H1 (cell line): ENCODE measurements around the gene CHST9. TPM values are rescaled to one million over a fixed set of nuclear protein-coding genes. Genes with fewer than 3 reads are reported as not detected.

Experiments
- CTCF ChIA-PET: fragments of 300-600 bp; sonication (Branson Sonifier 250); formaldehyde crosslinking; loops from one replicate; lab custom pipeline; 2021; ENCODE audit not compliant: partially characterized antibody; lab: Charles Lee
- POLR2A ChIA-PET: fragments of 300-600 bp; sonication (Branson Sonifier 250); formaldehyde crosslinking; loops from one replicate; lab custom pipeline; 2021; ENCODE audit warnings: inconsistent platforms; ENCODE audit not compliant: partially characterized antibody; lab: Charles Lee
- DNase-seq, 2 experiments: peaks; one replicate each; pipeline versions ENCODE4 v3.0.0 to v3.0.0-alpha.2; 2010 to 2022; ENCODE audit warnings: low spot score in 2 of 2, low read depth in 1 of 2, mixed read lengths in 1 of 2
- FAIRE-seq: peaks from 2 replicates; lab custom pipeline; 2011; peaks lifted over from hg19 to GRCh38; lab: Jason Lieb, UNC
- H2AFZ ChIP-seq: 2 replicates; pipeline ENCODE4 v1.8.1; 2012; ENCODE audit warnings: low read length, inconsistent platforms
- H2AK5ac ChIP-seq: 2 replicates; pipeline ENCODE4 v1.6.1; 2013; ENCODE audit warnings: low read depth, low read length
- H2BK120ac ChIP-seq: replicated peaks from 2 replicates; pipeline ENCODE3; 2013; ENCODE audit warnings: low read depth, low read length, inconsistent platforms
- H2BK12ac ChIP-seq: 2 replicates; pipeline ENCODE4 v1.6.1; 2013; ENCODE audit warnings: low read depth, low read length
- H2BK15ac ChIP-seq: 2 replicates; pipeline ENCODE4 v1.6.1; 2013; ENCODE audit warnings: low read length
- H2BK20ac ChIP-seq: 2 replicates; pipeline ENCODE4 v1.6.1; 2013; ENCODE audit warnings: low read length
- H2BK5ac ChIP-seq: 2 replicates; pipeline ENCODE4 v1.6.1; 2013; ENCODE audit warnings: low read depth, low read length
- H3K14ac ChIP-seq: 2 replicates; pipeline ENCODE4 v1.6.1; 2013; ENCODE audit warnings: inconsistent platforms; ENCODE audit not compliant: insufficient read length
- H3K18ac ChIP-seq: 2 replicates; pipeline ENCODE4 v1.6.1; 2013; ENCODE audit warnings: low read length; ENCODE audit errors: extremely low read depth
- H3K23ac ChIP-seq: 2 replicates; pipeline ENCODE4 v1.6.1; 2013; ENCODE audit warnings: inconsistent platforms; ENCODE audit not compliant: insufficient read length
- H3K23me2 ChIP-seq: 2 replicates; pipeline ENCODE4 v1.6.1; 2013; ENCODE audit warnings: low read depth, low read length
- H3K27ac ChIP-seq: 2 replicates; pipeline ENCODE4 v1.6.1; 2011; ENCODE audit warnings: low read depth, low read length, inconsistent platforms
- H3K27me3 ChIP-seq, 4 experiments: replicated peaks in 1 of 4; 1 replicate in 1 of 4; 2 replicates in 3 of 4; pipeline versions ENCODE4 v1.6.1 to v1.8.1; 2011 to 2013; ENCODE audit warnings: low read length in 3 of 4, mild to moderate bottlenecking in 3 of 4, inconsistent platforms in 2 of 4, mixed read lengths in 2 of 4, moderate library complexity in 1 of 4; ENCODE audit not compliant: control insufficient read depth in 3 of 4, insufficient read depth in 3 of 4; ENCODE audit errors: extremely low read depth in 1 of 4
- H3K36me3 ChIP-seq, 4 experiments: 2 replicates each; pipeline versions ENCODE4 v1.6.1 to v1.8.1; 2011 to 2013; ENCODE audit warnings: mild to moderate bottlenecking in 4 of 4, low read length in 3 of 4, moderate library complexity in 2 of 4, control low read depth in 1 of 4, inconsistent platforms in 1 of 4; ENCODE audit not compliant: insufficient read depth in 4 of 4, control insufficient read depth in 2 of 4
- H3K4ac ChIP-seq: replicated peaks from 2 replicates; pipeline ENCODE3; 2013; ENCODE audit warnings: low read length, low read depth, mixed read lengths, inconsistent platforms; ENCODE audit not compliant: insufficient read length
- H3K4me1 ChIP-seq, 4 experiments: replicated peaks in 1 of 4; 1 replicate in 1 of 4; 2 replicates in 3 of 4; pipeline versions ENCODE4 v1.6.1 to v1.8.1; 2011 to 2013; ENCODE audit warnings: low read length in 3 of 4, inconsistent platforms in 2 of 4, mixed read lengths in 1 of 4; ENCODE audit not compliant: insufficient read depth in 4 of 4, control insufficient read depth in 3 of 4
- H3K4me2 ChIP-seq, 2 experiments: 2 replicates each; pipeline versions ENCODE4 v1.6.1 to v1.8.1; 2011 to 2013; ENCODE audit warnings: low read depth in 2 of 2, low read length in 2 of 2, control low read depth in 1 of 2, inconsistent platforms in 1 of 2, mild to moderate bottlenecking in 1 of 2; ENCODE audit not compliant: insufficient read depth in 1 of 2
- H3K4me3 ChIP-seq, 4 experiments: fragments of 200-600, 300-600 bp in 1 of 4; sonication (generic), shearing (Covaris generic), sonication (Bioruptor Twin) in 1 of 4; 2 replicates each; pipeline versions ENCODE4 v1.5.1 to v1.8.1; 2011 to 2016; ENCODE audit warnings: low read length in 4 of 4, low read depth in 3 of 4, control low read depth in 2 of 4, inconsistent platforms in 2 of 4, mild to moderate bottlenecking in 2 of 4, mixed read lengths in 1 of 4, moderate library complexity in 1 of 4; ENCODE audit not compliant: insufficient read depth in 2 of 4; ENCODE audit errors: extremely low read depth in 1 of 4
- H3K56ac ChIP-seq: replicated peaks from 2 replicates; pipeline ENCODE3; 2013; ENCODE audit warnings: low read depth, mild to moderate bottlenecking, mixed read lengths, low read length, inconsistent platforms; ENCODE audit not compliant: insufficient read length
- H3K79me1 ChIP-seq: 2 replicates; pipeline ENCODE4 v1.6.1; 2013; ENCODE audit warnings: low read depth, low read length, control low read depth
- H3K79me2 ChIP-seq, 2 experiments: 2 replicates each; pipeline versions ENCODE4 v1.6.1 to v1.8.1; 2012 to 2013; ENCODE audit warnings: low read length in 2 of 2, mild to moderate bottlenecking in 2 of 2, inconsistent platforms in 1 of 2; ENCODE audit not compliant: insufficient read depth in 2 of 2, control insufficient read depth in 1 of 2
- H3K9ac ChIP-seq, 4 experiments: replicated peaks in 1 of 4; 1 replicate in 1 of 4; 2 replicates in 3 of 4; pipeline versions ENCODE4 v1.6.1 to v1.8.1; 2011 to 2013; ENCODE audit warnings: low read depth in 3 of 4, low read length in 3 of 4, control low read depth in 2 of 4, mild to moderate bottlenecking in 2 of 4, moderate library complexity in 2 of 4, inconsistent platforms in 1 of 4; ENCODE audit errors: extremely low read depth in 1 of 4
- H3K9me3 ChIP-seq, 2 experiments: 2 replicates each; pipeline versions ENCODE4 v1.6.1 to v1.8.1; 2012 to 2013; ENCODE audit warnings: mild to moderate bottlenecking in 2 of 2, moderate library complexity in 2 of 2, control low read depth in 1 of 2, inconsistent platforms in 1 of 2, low read depth in 1 of 2, low read length in 1 of 2, mixed read lengths in 1 of 2; ENCODE audit not compliant: insufficient read depth in 2 of 2
- H4K20me1 ChIP-seq, 2 experiments: replicated peaks in 1 of 2; 2 replicates each; pipeline versions ENCODE3 to v1.8.1; 2011 to 2013; ENCODE audit warnings: inconsistent platforms in 2 of 2, low read length in 2 of 2, mild to moderate bottlenecking in 1 of 2; ENCODE audit not compliant: insufficient read depth in 2 of 2, control insufficient read depth in 1 of 2
- H4K5ac ChIP-seq: 2 replicates; pipeline ENCODE4 v1.6.1; 2013; ENCODE audit warnings: low read length, low read depth, mixed read lengths, inconsistent platforms; ENCODE audit not compliant: insufficient read length
- H4K8ac ChIP-seq: 2 replicates; pipeline ENCODE4 v1.8.0; 2013; ENCODE audit warnings: mild to moderate bottlenecking, moderate library complexity, low read length, inconsistent platforms; ENCODE audit not compliant: insufficient read depth; ENCODE audit errors: extremely low read depth
- H4K91ac ChIP-seq: replicated peaks from 2 replicates; pipeline ENCODE3; 2013; ENCODE audit warnings: low read length, mixed read lengths, inconsistent platforms; ENCODE audit not compliant: insufficient read length
- ATF2 ChIP-seq: IDR thresholded peaks from 2 replicates; pipeline ENCODE4 v1.6.1; 2012; ENCODE audit warnings: low read length, inconsistent platforms
- BACH1 ChIP-seq: IDR thresholded peaks from 2 replicates; pipeline ENCODE4 v1.6.1; 2012; ENCODE audit warnings: low read length, improper control_type of control experiment
- CHD1 ChIP-seq: IDR thresholded peaks from 2 replicates; pipeline ENCODE4 v1.6.1; 2012; ENCODE audit warnings: low read depth, low read length, improper control_type of control experiment
- EGR1 ChIP-seq: IDR thresholded peaks from 2 replicates; pipeline ENCODE4 v1.6.1; 2011; ENCODE audit warnings: low read depth, low read length, borderline replicate concordance
- EP300 ChIP-seq, 2 experiments: IDR thresholded peaks; 1 replicate in 1 of 2; 2 replicates in 1 of 2; pipeline ENCODE4 v1.6.1; 2011 to 2012; ENCODE audit warnings: low read depth in 2 of 2, low read length in 2 of 2, mild to moderate bottlenecking in 2 of 2, borderline replicate concordance in 1 of 2, inconsistent platforms in 1 of 2, moderate library complexity in 1 of 2
- FOSL1 ChIP-seq: IDR thresholded peaks from 2 replicates; pipeline ENCODE4 v1.6.1; 2011; ENCODE audit warnings: mild to moderate bottlenecking, low read depth, low read length, moderate library complexity; ENCODE audit not compliant: insufficient read depth
- HDAC6 ChIP-seq: IDR thresholded peaks from one replicate; pipeline ENCODE4 v1.7.1; 2012; ENCODE audit warnings: low read depth, mild to moderate bottlenecking, inconsistent platforms, low read length, moderate library complexity
- MAX ChIP-seq: IDR thresholded peaks from 2 replicates; pipeline ENCODE4 v1.6.1; 2012; ENCODE audit warnings: inconsistent platforms
- SP1 ChIP-seq: IDR thresholded peaks from 2 replicates; pipeline ENCODE4 v1.6.1; 2011; ENCODE audit warnings: low read depth, low read length
- SRF ChIP-seq: IDR thresholded peaks from 2 replicates; pipeline ENCODE4 v1.6.1; 2011; ENCODE audit warnings: mild to moderate bottlenecking, low read depth, low read length, moderate library complexity
- SUZ12 ChIP-seq: fragments of 200-600 bp; sonication (generic); IDR thresholded peaks from 2 replicates; pipeline ENCODE4 v1.6.1; 2012; ENCODE audit warnings: mild to moderate bottlenecking, inconsistent platforms, low read length, moderate library complexity, mixed read lengths
- TAF7 ChIP-seq: optimal IDR thresholded peaks from 2 replicates; pipeline ENCODE3; 2011; ENCODE audit warnings: low read depth, mild to moderate bottlenecking, inconsistent platforms, low read length, moderate library complexity, borderline replicate concordance
- WGBS, 2 experiments: shearing (Covaris generic) in 1 of 2; methylation state at CpG; one replicate each; pipeline versions ENCODE4 v1.1.6 to v1.1.7; 2013 to 2015; ENCODE audit warnings: low lambda C conversion rate in 2 of 2, mixed read lengths in 2 of 2, inconsistent platforms in 1 of 2, low coverage in 1 of 2, missing lambda C conversion rate in 1 of 2; ENCODE audit not compliant: insufficient replicate concordance in 2 of 2, insufficient coverage in 1 of 2, insufficient read length in 1 of 2; ENCODE audit errors: extremely low coverage in 1 of 2, missing lambda C conversion rate in 1 of 2; 5-methylcytosine and 5-hydroxymethylcytosine counted together
- polyA plus RNA-seq, 7 experiments: library from polyadenylated mRNA; depleted of rRNA in 3 of 7; stranded (reverse) in 5 of 7; unstranded in 2 of 7; fragments of >200 nt in 5 of 7; fragments of 200-250 nt in 2 of 7; gene quantifications; 1 replicate in 5 of 7; 2 replicates in 1 of 7; 4 replicates in 1 of 7; pipeline versions ENCODE4 v1.2.1 to v1.2.3, GENCODE V29; 2011 to 2013; ENCODE audit warnings: missing spikeins in 2 of 7, mixed read lengths in 2 of 7
- total RNA-seq: library from RNA; stranded (reverse); fragmentation: NEBNext Ultra II Directional; extraction: Animal tissue kit (Norgen Biotek cat#: 25700); gene quantifications from 2 replicates; pipeline ENCODE4 v1.2.1, GENCODE V29; 2021

The CHST9 gene
- total and polyA plus RNA-seq, 2 of the 8 experiments (the other 6 are each of a cell fraction or from before 2014, with no cell fraction given): 3.2 to 24.3 TPM

GRCh38 chr18:27144672-27145071, 40.4 kb downstream of the CHST9 start:
- H3K18ac ChIP-seq: no peak overlapping the region
- H3K56ac ChIP-seq: no peak overlapping the region
- no peak overlapping the region for H2BK5ac ChIP-seq
- ChIA-PET POLR2A (interaction anchor here (0.7 kb wide), 1 partner anchor 443 kb away, joined by 3 read pairs; no protein-coding TSS in a partner anchor), CTCF (interaction anchor here (0.9 kb wide), 1 partner anchor 570 kb away, joined by 3 read pairs; no protein-coding TSS in a partner anchor)
- no peak overlapping the region for H3K4ac ChIP-seq
- H2BK15ac ChIP-seq: no peak overlapping the region
- no peak overlapping the region for H2BK120ac ChIP-seq
- no peak overlapping the region for H2AFZ ChIP-seq
- H3K23ac ChIP-seq: no peak overlapping the region
- H3K4me3 ChIP-seq: no peak overlapping the region
- H4K5ac ChIP-seq: no peak overlapping the region
- H3K14ac ChIP-seq: no peak overlapping the region
- H3K9me3 ChIP-seq: peaks cover 3 to 6% of the 10 kb centered on the region in 2 experiments; a peak in 3 of 4 replicates
- no peaks in the 10 kb centered on the region for H3K23me2 ChIP-seq
- H3K79me2 ChIP-seq: no peaks in the 10 kb centered on the region; a peak in 1 of 4 replicates
- H3K27ac ChIP-seq: no peak overlapping the region
- no peak for FAIRE-seq
- H3K4me1 ChIP-seq: peaks cover 0 to 5% (median 1%) of the 10 kb centered on the region in 4 experiments; a peak in 2 of 7 replicates
- no peaks in the 10 kb centered on the region; a peak in 1 of 8 replicates for H3K36me3 ChIP-seq
- H3K79me1 ChIP-seq: no peaks in the 10 kb centered on the region
- H4K8ac ChIP-seq: no peak overlapping the region
- no peak overlapping the region for H2AK5ac ChIP-seq
- 94% methylated on average over 3 of the region's 3 CpGs; no CpG with 5 or more reads in 1 of the 2 experiments for WGBS, 2 experiments
- no peak overlapping the region for H2BK20ac ChIP-seq
- H4K91ac ChIP-seq: no peak overlapping the region
- no peaks in the 10 kb centered on the region for H4K20me1 ChIP-seq
- no peak overlapping the region for H3K4me2 ChIP-seq
- H3K9ac ChIP-seq: no peak overlapping the region
- H3K27me3 ChIP-seq: no peaks in the 10 kb centered on the region
- no peak overlapping the region for H2BK12ac ChIP-seq
- no peak for DNase-seq
- TF ChIP-seq FOSL1 (no peak), BACH1 (no peak), SRF (no peak), TAF7 (no peak), MAX (no peak), EGR1 (no peak), SP1 (no peak), HDAC6 (no peak), ATF2 (no peak), SUZ12 (no peak), EP300 (IDR thresholded peaks at IDR 0.05; ENCODE audit: borderline replicate concordance in 1 of 2, low read depth in 2 of 2, low read length in 2 of 2) (no peak), CHD1 (no peak)
